GM19099 (cell line): Measurements from ENCODE around the gene RNF227.

Source experiments
- POLR2A ChIP-seq: IDR thresholded peaks from 3 replicates; pipeline ENCODE4 v1.6.1; 2011; ENCODE audit warnings: low read depth; ENCODE audit not compliant: insufficient read length; ENCODE audit errors: extremely low read depth

Gene RNF227

DNA sequence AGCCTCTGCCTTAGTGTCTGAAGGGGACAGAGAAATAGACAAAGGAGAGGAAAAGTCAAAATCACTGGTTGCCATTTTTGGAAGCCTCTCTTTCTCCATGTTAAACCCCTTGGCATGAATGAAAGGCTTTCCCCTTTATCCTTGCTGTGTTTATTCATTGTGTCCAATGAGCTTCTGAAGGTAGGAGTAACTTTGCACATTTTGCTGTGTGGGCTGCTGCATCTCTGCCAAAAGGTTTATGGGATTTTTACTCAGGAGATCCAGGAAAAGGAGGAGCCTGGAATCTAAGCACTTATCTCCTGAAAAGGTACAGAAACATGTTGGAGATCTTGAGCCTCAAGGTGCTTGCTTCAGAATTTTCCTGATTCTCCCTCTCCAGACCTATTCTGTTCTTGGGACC, 19.8 kb upstream of the RNF227 start:
- no peak for TF ChIP-seq POLR2A

DNA sequence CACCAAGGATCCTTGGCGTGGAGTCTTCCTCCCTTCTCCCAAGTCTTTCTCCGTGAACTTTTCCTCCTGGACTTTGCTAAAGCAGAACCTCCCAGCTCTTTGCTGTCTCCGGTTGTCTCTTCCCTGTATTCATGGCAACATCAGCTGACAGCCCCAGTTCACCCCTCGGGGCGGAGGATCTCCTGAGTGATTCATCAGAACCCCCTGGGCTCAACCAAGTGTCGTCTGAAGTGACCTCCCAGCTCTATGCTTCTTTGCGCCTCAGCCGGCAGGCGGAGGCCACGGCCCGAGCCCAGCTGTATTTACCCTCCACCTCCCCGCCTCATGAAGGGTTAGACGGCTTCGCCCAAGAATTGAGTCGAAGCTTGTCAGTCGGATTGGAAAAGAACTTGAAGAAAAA, 16.9 kb upstream of the RNF227 start:
- no peak for TF ChIP-seq POLR2A

DNA sequence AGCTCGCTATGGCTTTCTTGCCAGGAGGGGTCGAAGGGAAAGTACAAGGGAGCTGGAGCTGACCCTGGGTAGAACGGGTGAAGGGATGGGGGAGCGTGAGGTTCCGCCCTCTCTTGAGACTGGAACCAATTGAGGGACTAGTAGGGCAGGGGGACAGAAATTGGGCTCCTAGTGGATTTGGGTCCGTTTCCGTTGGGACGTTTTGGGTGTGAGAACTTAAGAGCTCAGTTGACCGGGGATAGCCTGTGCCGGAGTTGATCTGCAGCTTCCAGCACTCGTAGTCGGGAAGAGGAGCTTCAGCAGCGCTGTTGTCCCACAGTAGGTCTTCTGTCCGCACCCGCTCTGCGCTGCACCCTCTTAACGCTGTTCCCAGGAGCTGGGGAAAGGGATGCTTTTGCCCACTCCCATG, 16.4 kb upstream of the RNF227 start:
- TF ChIP-seq POLR2A: no peak

DNA sequence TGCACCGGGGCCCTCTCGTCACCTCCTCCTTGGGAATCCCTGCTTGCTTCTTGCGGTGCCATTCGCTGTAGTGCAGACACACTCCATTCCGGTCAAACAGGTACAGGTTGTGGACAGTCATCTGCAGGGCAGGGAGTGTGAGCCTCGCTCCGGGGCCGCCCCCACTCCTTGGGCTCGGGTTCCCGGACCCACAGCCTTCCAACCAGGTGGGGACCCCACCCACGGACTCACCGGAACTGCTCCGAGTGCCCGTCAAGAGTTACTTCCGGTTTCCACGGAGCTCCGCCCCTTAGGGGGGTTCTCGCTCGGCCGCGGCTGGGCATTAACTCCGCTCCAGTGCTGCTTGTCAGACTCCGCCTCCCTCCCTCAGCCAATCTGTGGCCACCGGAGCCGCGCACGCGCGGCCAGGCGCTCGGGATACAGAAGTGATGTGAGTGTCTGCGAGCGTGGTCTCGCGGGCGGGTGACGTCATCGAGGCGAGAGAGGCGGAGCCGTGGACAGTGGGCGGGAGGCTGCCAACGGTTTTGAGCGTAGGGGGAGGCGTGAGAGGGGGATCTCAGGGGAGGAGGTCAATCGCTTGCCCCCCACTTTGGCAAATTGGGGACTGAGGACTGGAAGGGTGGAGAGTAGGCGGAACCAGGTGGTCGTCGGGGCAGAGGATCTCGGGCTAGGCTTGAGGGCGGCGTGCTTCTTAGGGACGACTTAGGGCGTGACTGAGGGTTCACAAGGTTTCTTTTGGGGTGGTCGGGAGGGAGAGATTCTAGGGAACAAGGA, 15.8 kb upstream of the RNF227 start, which contains the start of the genes CNTROB and TRAPPC1:
CNTROB (plus strand) TSS at position 498 of the 774 bp plus-strand sequence. CDS start 874 bp downstream, outside the sequence.
TRAPPC1 (minus strand) TSS at position 238 of the 774 bp plus-strand sequence; CDS start at position 121, 117 bp downstream.
- peak; percentile 78 for TF ChIP-seq POLR2A

DNA sequence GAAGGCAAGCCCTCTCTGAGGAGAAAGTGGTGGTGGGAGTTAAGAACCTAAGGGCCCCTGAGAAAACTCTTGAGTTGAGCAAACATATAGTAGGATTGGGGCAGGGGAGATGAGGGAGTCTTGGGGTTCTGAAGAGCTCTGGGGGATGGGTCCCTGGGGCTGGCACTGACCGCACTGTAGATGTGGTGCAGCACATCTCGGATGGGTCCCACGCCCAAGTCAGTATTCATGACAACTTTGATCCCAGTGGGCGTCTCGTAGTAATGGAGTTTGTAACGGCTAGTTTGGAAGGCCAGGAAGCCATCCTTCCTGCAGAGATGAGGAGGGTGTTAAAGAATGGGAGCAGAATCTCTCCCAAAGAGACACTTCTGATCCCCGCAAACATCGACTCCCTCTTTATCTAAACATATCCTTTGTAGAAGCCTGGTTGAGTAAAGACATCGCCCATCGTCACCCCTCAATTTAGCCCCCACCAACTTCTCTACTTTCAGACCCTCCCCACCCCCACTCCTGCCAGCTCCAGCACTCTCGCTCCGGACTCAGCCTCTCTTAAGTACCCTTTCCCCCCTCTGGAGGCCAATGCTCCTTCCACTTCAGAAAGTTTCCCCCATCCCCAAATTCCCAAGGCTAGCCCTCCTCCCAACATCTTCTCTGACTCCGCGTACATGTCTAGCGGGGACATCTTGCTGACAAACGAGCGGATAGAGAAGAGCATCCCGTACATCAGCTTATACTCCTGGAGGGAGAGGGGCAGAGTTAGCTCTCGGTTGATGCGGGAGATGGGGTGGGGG, 14.9 kb upstream of the RNF227 start:
- TF ChIP-seq POLR2A: no peak

DNA sequence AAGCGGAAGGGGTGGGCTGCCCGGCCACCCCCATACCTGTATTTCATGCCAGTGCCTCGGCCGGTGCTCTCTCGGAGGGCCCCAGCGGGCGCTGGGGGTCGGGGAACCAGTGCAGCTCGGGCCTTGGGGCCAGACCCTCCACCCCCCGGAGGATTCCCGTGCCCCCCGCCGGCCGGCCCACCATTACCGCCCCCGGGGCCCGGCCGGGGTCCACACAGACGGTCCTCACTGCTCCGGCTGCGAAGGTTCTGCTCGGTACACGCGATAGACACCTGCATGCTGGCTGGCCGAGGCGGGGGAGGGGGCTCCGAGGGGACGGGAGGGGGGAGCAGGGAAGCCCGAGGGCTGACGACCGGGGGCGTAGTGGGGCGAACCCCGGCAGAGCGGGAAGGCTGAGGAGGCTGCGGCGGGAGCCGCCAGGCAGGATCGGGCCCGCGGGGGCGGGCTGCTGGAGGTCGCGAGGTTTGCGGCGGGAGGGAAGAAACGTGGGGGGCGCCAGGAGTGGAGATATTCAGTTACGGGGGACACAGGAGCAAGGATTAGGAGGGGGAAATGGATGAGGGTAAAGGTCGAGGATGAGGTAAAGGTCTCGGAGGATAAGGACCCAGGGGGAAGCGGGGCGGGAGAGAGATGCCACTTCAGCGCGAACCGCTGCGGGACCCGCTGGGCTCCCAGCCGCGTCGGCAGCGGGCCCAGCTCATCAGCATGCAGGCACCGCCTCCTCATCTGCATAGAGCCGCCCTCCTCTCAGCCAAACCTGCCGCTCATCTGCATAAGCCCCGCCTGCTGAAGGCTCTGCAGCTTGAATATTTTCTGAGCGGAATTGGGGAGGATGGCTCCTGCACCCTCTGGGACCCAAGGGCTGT, 13.3 kb upstream of the RNF227 start, which contains the start of gene KCNAB3:
KCNAB3 (minus strand) TSS at position 699 of the 866 bp plus-strand sequence; CDS start at position 278, 421 bp downstream.
- no peak for TF ChIP-seq POLR2A

DNA sequence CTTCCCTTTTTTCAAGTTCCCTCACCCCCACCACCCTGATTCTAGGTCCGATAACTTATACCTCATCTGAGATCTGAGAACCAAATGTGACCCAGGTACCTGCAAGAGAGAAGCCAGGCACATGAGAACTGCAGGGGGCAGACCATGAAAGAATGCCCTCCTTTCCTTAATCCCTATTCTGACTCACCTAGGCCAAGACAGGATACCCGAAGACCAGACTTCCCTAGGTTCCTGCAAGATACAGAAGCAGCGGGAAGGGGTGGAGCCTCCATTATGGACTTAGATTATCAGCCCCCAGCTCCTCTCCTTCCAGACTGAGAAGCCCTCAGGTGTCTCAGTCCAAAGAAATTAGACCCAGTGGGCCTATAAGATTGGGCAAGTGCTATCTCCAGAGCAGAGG, 11.5 kb upstream of the RNF227 start:
- TF ChIP-seq POLR2A: no peak

DNA sequence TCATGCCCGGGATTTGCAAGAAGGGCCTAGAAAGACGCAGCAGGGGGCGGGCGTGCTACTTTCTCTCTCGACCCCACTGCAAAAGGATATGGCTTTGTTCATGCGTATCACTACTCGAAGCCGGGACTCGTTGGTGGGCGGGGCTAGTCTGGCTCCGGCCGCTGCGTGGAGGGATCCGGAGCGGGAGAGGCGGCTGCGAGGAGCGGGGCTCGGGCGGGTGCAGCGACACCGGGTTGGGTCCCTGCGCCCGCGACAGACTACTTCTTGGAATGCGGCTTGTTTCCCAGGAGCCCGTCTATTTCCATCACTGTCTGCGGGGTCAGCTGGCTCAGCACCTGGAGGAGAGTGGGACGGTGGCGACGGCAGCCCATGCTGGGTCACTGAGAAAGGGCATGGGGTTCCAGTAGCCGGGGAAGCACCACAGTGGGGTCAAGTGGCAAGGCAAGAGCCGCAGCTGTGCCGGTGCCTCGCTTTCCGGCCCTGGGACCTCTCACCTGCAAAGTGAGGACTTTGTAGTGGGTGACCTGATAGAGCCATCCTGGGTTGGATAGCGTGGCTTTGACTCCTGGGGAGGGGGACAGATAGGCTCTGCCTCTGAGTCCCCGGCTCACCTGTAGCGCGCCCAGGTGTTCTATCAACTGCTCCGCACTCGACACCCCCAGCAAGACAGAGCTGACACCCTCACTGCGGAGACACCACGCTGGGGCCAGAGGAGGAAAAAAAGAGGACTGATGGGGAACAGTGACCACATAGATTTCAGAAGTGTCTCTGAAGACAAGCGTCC, 6.9 kb upstream of the RNF227 start:
- peak; percentile 58 for TF ChIP-seq POLR2A

DNA sequence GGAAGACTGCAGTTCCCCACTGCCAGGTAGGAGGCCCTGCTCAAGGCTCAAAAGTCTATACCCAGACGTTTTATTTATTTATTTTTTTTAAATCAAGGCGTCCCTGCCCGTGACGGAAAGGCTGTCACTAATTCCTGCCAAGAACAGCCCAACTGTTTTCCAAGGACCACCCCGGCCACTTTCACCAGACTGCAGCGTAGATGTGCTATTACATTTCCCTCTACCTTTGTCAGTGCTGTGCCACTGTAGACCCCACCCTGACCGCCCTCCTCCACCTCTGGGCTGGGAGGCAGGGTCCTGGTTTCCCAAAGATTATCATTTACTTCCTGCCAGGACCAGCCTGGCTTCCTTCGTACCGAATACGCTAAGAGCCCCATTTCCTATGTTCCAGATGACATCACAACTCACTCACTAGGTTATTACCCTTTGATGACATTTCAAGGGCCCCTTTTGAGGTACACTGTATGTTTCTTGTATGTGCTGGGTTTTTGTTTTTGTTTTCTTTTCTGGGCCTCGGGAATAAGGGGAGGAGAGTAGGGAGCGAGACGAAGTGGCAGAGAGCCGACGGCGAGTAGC, 6.3 kb upstream of the RNF227 start:
- no peak for TF ChIP-seq POLR2A

DNA sequence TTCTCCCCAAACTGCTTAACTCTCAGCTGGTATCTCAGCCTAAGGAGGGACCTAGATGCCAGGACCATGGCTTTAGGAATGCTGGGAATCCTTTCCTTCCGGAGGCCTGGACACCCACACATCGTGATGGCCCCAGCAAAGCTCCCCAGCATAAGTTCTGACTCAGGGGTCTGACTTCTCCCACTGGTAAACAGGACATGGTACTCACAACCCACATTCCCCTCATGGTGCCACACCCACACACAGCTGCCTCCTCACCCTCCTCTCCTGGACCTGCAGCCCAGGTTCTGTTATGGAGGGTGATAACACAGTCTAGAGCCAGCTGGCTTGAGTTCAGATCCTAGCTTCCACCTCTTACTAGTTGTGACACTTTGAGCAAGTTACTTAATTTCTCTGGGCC, 719 bp upstream of the RNF227 start:
- TF ChIP-seq POLR2A: no peak

DNA sequence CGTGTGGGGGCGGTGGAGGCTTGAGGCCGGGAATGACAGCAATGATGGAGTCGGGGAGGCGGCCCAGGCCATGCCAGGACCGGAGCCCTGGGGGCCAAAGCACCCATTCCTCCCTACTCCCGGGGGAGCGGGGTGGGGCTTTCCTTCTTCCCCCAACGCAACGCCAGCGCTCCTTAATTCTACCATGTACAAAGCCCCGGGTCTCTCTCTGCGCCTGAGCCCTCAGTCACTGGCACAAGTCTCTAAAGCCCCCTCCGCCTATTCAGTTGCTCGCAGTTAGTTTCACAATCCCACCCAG, 245 bp upstream of the RNF227 start:
- no peak for TF ChIP-seq POLR2A

DNA sequence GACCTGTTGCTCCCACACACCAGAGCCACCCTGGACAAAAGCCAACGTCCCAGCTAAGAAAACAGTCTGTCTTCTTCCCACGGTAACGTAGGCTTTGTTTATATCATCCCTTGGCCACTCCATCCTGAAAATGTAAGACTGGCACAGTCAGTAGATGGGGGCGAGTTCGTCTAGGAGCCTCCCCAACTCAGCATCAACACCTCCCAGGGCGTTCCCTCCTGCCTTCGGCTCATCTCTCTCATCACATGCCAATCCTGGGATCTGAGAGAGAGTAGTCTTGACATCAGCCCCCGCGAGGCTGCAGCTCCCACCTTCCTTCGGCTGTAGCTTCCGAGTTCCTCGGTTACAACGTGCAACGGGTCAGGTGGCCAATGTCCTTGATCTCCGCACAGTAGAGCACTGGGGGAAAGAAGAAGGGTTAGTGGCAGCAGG, 894 bp downstream of the RNF227 start:
- TF ChIP-seq POLR2A: no peak

DNA sequence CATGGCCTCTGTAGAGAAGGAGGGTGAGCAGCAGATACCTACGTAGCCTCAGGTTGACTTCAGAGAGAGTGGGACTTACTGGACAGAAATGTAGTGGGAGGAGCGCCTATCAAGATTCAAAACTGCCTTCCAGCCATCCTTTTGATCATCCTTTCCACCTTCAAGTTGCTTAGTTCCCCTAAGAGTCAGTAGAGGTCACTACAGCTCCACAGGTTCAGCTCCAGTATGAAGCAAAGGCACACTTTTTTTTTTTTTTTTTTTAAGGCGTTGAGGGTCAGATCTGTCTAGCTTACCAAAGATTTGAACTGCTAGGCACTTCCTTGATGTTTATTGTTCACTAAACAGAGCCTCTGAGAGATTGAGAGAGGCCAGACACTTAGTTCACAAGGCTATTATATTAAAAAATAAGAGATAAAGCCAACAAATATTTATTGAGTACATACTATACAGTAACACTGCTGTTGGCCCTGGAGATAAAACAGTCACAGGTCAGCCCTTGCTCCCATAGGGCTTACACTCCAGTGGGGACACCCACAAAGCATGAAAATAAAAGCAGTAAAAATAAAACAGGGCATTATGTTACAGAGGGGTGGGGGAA, 3.1 kb downstream of the RNF227 start:
- TF ChIP-seq POLR2A: no peak

DNA sequence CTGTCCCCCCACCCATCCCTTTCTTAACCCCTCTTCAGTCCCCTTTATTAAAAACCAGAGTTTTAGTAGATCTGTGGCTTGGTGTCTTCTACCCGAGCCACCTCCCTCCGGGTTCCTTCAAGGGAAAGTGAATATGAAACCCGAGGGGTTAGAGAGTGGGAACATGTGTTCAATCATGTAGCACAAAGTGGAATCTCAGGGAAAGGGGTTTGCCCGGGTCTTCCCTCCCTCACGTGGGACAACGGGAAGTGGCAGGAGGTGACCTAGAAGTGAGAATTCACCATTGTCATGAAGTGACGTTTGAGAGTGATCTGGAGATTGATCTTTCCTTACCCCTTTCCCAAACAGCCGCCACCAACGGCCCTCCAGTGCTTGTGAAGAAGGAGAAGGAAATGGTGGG, 5.0 kb downstream of the RNF227 start:
- TF ChIP-seq POLR2A: no peak

DNA sequence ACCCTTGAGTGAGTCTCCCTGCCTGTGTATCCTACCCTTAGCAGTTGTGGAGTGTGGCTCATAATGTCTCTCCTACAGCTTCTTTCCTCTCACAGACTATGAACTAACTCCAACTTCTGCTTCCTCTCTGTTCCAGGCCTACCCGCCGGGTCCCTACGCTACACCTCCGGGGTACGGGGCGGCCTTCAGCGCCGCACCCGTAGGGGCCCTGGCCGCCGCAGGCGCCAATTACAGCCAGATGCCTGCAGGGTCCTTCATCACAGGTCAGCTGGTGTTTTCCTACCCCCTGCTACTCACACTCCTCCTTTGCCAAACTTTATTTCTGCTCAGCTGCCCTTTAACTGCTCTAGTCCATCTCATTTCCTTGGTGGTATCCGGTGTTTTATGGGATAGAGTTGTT, 5.4 kb downstream of the RNF227 start:
- TF ChIP-seq POLR2A: no peak
